Liver (tissue), 3 donors: ENCODE results near the gene ABCA9.

ENCODE experiments used
- ATF3 ChIP-seq: IDR thresholded peaks from 2 replicates; pipeline ENCODE4 v1.6.1; 2016; ENCODE audit warnings: antibody characterized with exemption
- FOXA1 ChIP-seq: IDR thresholded peaks from 2 replicates; pipeline ENCODE4 v1.6.1; 2016; ENCODE audit warnings: antibody characterized with exemption
- GABPA ChIP-seq, 2 donors: IDR thresholded peaks in 1 of 2; conservative IDR thresholded peaks in 1 of 2; 2 replicates each; pipeline ENCODE4 v1.6.1; 2016; ENCODE audit warnings: antibody characterized with exemption in 2 of 2, mild to moderate bottlenecking in 1 of 2, moderate library complexity in 1 of 2
- JUND ChIP-seq, 2 donors: IDR thresholded peaks; 2 replicates each; pipeline ENCODE4 v1.6.1; 2016; ENCODE audit warnings: antibody characterized with exemption in 2 of 2
- MAX ChIP-seq: IDR thresholded peaks from 2 replicates; pipeline ENCODE4 v1.6.1; 2016; ENCODE audit warnings: antibody characterized with exemption
- REST ChIP-seq: IDR thresholded peaks from 2 replicates; pipeline ENCODE4 v1.6.1; 2016; ENCODE audit warnings: antibody characterized with exemption, mild to moderate bottlenecking
- TAF1 ChIP-seq: conservative IDR thresholded peaks from 2 replicates; pipeline ENCODE4 v1.6.1; 2016; ENCODE audit warnings: antibody characterized with exemption, mild to moderate bottlenecking
- TF ChIP-seq, protein P1 (sequence below): fragments of 150-350 bp; IDR thresholded peaks from 2 replicates; pipeline ENCODE4 v1.5.1; 2017; ENCODE audit warnings: improper control_type of control experiment, low read depth, low read length; ENCODE audit not compliant: missing input control
- donor health status: healthy.
- donor health status: healthy.

GRCh38 chr17:69018687-69019086 lies 42.0 kb downstream of the ABCA9 start:
- TF ChIP-seq, protein P1, sequence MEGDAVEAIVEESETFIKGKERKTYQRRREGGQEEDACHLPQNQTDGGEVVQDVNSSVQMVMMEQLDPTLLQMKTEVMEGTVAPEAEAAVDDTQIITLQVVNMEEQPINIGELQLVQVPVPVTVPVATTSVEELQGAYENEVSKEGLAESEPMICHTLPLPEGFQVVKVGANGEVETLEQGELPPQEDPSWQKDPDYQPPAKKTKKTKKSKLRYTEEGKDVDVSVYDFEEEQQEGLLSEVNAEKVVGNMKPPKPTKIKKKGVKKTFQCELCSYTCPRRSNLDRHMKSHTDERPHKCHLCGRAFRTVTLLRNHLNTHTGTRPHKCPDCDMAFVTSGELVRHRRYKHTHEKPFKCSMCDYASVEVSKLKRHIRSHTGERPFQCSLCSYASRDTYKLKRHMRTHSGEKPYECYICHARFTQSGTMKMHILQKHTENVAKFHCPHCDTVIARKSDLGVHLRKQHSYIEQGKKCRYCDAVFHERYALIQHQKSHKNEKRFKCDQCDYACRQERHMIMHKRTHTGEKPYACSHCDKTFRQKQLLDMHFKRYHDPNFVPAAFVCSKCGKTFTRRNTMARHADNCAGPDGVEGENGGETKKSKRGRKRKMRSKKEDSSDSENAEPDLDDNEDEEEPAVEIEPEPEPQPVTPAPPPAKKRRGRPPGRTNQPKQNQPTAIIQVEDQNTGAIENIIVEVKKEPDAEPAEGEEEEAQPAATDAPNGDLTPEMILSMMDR = no peak
- TF ChIP-seq ATF3 (no peak), TAF1 (no peak), JUND (IDR thresholded peaks at IDR 0.05) (no peak), FOXA1 (no peak), REST (no peak), GABPA (IDR thresholded peaks at IDR 0.05 in 1 of 2, conservative IDR thresholded peaks at IDR 0.05 in 1 of 2) (no peak), MAX (no peak)
